ENCODE measurements around the gene CLEC2L.

CLEC2L gene

GRCh38 chr7:139588632-139589031 is 65.1 kb downstream of the CLEC2L start:
- Mint-ChIP-seq H3K36me3 (ENCODE audit: low read depth) (peaks cover 4% of the 10 kb centered on the region), H3K9me3 (no peaks in the 10 kb centered on the region), H3K27ac (no peak overlapping the region), H3K27me3 (ENCODE audit: low read depth) (no peaks in the 10 kb centered on the region), H3K4me3 (no peak overlapping the region), H3K4me1 (ENCODE audit: low read depth) (peaks cover 2% of the 10 kb centered on the region)

- Mint-ChIP-seq H3K4me1 (ENCODE audit: low read depth) (no peaks in the 10 kb centered on the region), H3K27ac (no peak overlapping the region), H3K27me3 (ENCODE audit: low read depth) (no peaks in the 10 kb centered on the region), H3K9me3 (no peaks in the 10 kb centered on the region), H3K4me3 (no peak overlapping the region), H3K36me3 (ENCODE audit: low read depth) (peaks cover 10% of the 10 kb centered on the region)
Observed at GRCh38 chr7:139589474-139589873, 66.0 kb downstream of the CLEC2L start.

- Mint-ChIP-seq H3K9me3 (no peaks in the 10 kb centered on the region), H3K4me1 (ENCODE audit: low read depth) (no peaks in the 10 kb centered on the region), H3K4me3 (no peak overlapping the region), H3K27me3 (ENCODE audit: low read depth) (no peaks in the 10 kb centered on the region), H3K27ac (no peak overlapping the region), H3K36me3 (ENCODE audit: low read depth) (peaks cover 18% of the 10 kb centered on the region)
Observed at GRCh38 chr7:139591550-139592195, 68.2 kb downstream of the CLEC2L start.

GRCh38 chr7:139592801-139593461 is 69.4 kb downstream of the CLEC2L start:
- Mint-ChIP-seq H3K27me3 (ENCODE audit: low read depth) (no peaks in the 10 kb centered on the region), H3K36me3 (ENCODE audit: low read depth) (peaks cover 17% of the 10 kb centered on the region), H3K4me1 (ENCODE audit: low read depth) (no peaks in the 10 kb centered on the region), H3K9me3 (no peaks in the 10 kb centered on the region), H3K4me3 (no peak overlapping the region), H3K27ac (no peak overlapping the region)

- no peaks in the 10 kb centered on the region for H3K27me3 Mint-ChIP-seq (ENCODE audit: low read depth)
- no peak overlapping the region for H3K4me3 Mint-ChIP-seq
- no peaks in the 10 kb centered on the region for H3K9me3 Mint-ChIP-seq
- no peak overlapping the region for H3K27ac Mint-ChIP-seq
- peaks cover 14% of the 10 kb centered on the region for H3K36me3 Mint-ChIP-seq (ENCODE audit: low read depth)
- H3K4me1 Mint-ChIP-seq (ENCODE audit: low read depth) = no peaks in the 10 kb centered on the region
Observed at GRCh38 chr7:139594090-139594489, 70.6 kb downstream of the CLEC2L start.

Measured in T-helper 1 cell treated with Interleukin-12 subunit alpha and Interleukin-12 subunit beta and Interleukin-4 antibody, amounts not matched to agents 30 μg/mL and 1 μg/mL, for 36 hours (primary cell).